CD8-positive, alpha-beta memory T cell (primary cell): ENCODE results near the gene MICU2. TPM values are rescaled to one million over a fixed set of nuclear protein-coding genes. Genes with fewer than 3 reads are reported as not detected.
A peak's percentile ranks its signal among the peaks of the same experiment; 100 is the strongest.

ENCODE experiments used
- CTCF ChIA-PET: fragments of 350-600 bp; sonication (Branson Sonifier 250); formaldehyde crosslinking; loops from one replicate; lab custom pipeline; 2021; ENCODE audit warnings: antibody characterized with exemption; lab: Charles Lee
- POLR2A ChIA-PET: fragments of 350-600 bp; sonication (Branson Sonifier 250); formaldehyde crosslinking; loops from one replicate; lab custom pipeline; 2021; ENCODE audit warnings: antibody characterized with exemption; lab: Charles Lee
- DNase-seq, 5 donors: peaks; one replicate each; pipeline versions ENCODE4 v3.0.0 to v3.0.0-alpha.2; 2020 to 2022; ENCODE audit warnings: mixed read lengths in 1 of 5
- H3K27ac ChIP-seq: one replicate; pipeline ENCODE4 v1.7.0; 2013; ENCODE audit warnings: low read depth, mild to moderate bottlenecking, low read length, moderate library complexity
- H3K27me3 ChIP-seq: 2 replicates; pipeline ENCODE4 v1.7.0; 2013; ENCODE audit warnings: low read length, mild to moderate bottlenecking; ENCODE audit not compliant: insufficient read depth, poor library complexity, severe bottlenecking
- H3K36me3 ChIP-seq: 2 replicates; pipeline ENCODE4 v1.7.0; 2013; ENCODE audit warnings: mild to moderate bottlenecking, low read length, moderate library complexity; ENCODE audit not compliant: insufficient read depth
- H3K4me1 ChIP-seq: 2 replicates; pipeline ENCODE4 v1.7.0; 2013; ENCODE audit warnings: mild to moderate bottlenecking, low read length, moderate library complexity; ENCODE audit not compliant: insufficient read depth
- H3K4me3 ChIP-seq: 2 replicates; pipeline ENCODE4 v1.7.0; 2013; ENCODE audit warnings: mild to moderate bottlenecking, low read length
- H3K9me3 ChIP-seq: 2 replicates; pipeline ENCODE4 v1.7.0; 2013; ENCODE audit warnings: mild to moderate bottlenecking, low read length
- H3K27ac Mint-ChIP-seq, 8 donors: one replicate each; pipeline ENCODE4 v1.8.0; 2020 to 2021; ENCODE audit warnings: mixed read lengths in 8 of 8, mild to moderate bottlenecking in 6 of 8, inconsistent platforms in 3 of 8, moderate library complexity in 3 of 8
- H3K27me3 Mint-ChIP-seq, 2 donors: one replicate each; pipeline ENCODE4 v1.8.0; 2020 to 2021; ENCODE audit warnings: mixed read lengths in 2 of 2, mild to moderate bottlenecking in 1 of 2, moderate library complexity in 1 of 2
- H3K36me3 Mint-ChIP-seq, 3 donors: one replicate each; pipeline ENCODE4 v1.8.0; 2020 to 2021; ENCODE audit warnings: mixed read lengths in 3 of 3, inconsistent platforms in 1 of 3, mild to moderate bottlenecking in 1 of 3
- H3K4me1 Mint-ChIP-seq, 3 donors: one replicate each; pipeline ENCODE4 v1.8.0; 2020 to 2021; ENCODE audit warnings: mixed read lengths in 3 of 3, inconsistent platforms in 1 of 3, mild to moderate bottlenecking in 1 of 3
- H3K4me3 Mint-ChIP-seq, 7 donors: one replicate each; pipeline ENCODE4 v1.8.0; 2020 to 2021; ENCODE audit warnings: mixed read lengths in 7 of 7, mild to moderate bottlenecking in 6 of 7, moderate library complexity in 4 of 7, inconsistent platforms in 2 of 7
- H3K9me3 Mint-ChIP-seq, 5 donors: one replicate each; pipeline ENCODE4 v1.8.0; 2020 to 2022; ENCODE audit warnings: mixed read lengths in 5 of 5, mild to moderate bottlenecking in 3 of 5, moderate library complexity in 2 of 5, inconsistent platforms in 1 of 5
- polyA plus RNA-seq: library from polyadenylated mRNA; unstranded; fragments of 300-500 nt; fragmentation: Illumina TruSeq; gene quantifications from one replicate; pipeline ENCODE4 v1.2.3, GENCODE V29; 2021
- total RNA-seq, 2 experiments: library from RNA; stranded (reverse); gene quantifications; one replicate each; pipeline ENCODE4 v1.2.3, GENCODE V29; 2021

The MICU2 gene
- total and polyA plus RNA-seq, 3 experiments from 2014 or later, result 36.0 to 47.6 (median 38.5) TPM

GRCh38 chr13:21625366-21625765, 21.4 kb upstream of the MICU2 start:
- DNase-seq, result peak in 1 of 5 donors; percentile 14
- Mint-ChIP-seq H3K4me1 (peaks cover 0 to 5% (median 0%) of the 10 kb centered on the region in 3 donors), H3K27me3 (peaks cover 3 to 4% of the 10 kb centered on the region in 2 donors), H3K4me3 (no peak overlapping the region), H3K36me3 (no peaks in the 10 kb centered on the region), H3K27ac (no peak overlapping the region), H3K9me3 (no peaks in the 10 kb centered on the region)
- Histone ChIP-seq H3K4me1 (no peaks in the 10 kb centered on the region), H3K27ac (no peak overlapping the region), H3K36me3 (no peaks in the 10 kb centered on the region), H3K9me3 (no peaks in the 10 kb centered on the region), H3K27me3 (peaks cover 3% of the 10 kb centered on the region), H3K4me3 (no peak overlapping the region)
- POLR2A ChIA-PET, result interaction anchor here (0.6 kb wide), 1 partner anchor 414 kb away, joined by 3 read pairs; no protein-coding TSS in a partner anchor
- CTCF ChIA-PET, result interaction anchor here (0.7 to 2.3 kb wide), 3 partner anchors 13 to 653 kb away, joined by 3 to 8 read pairs (median 4); no protein-coding TSS in a partner anchor

GRCh38 chr13:21620861-21621260, 16.9 kb upstream of the MICU2 start:
- POLR2A ChIA-PET, result no interaction called here
- H3K9me3 ChIP-seq, result no peaks in the 10 kb centered on the region
- peaks cover 3% of the 10 kb centered on the region for H3K27me3 ChIP-seq
- Mint-ChIP-seq H3K9me3 (no peaks in the 10 kb centered on the region), H3K27ac (peak overlapping the region in 1 of 8 donors; percentile 47), H3K4me1 (peaks cover 0 to 5% (median 0%) of the 10 kb centered on the region in 3 donors), H3K27me3 (peaks cover 9 to 27% of the 10 kb centered on the region in 2 donors), H3K4me3 (no peak overlapping the region), H3K36me3 (no peaks in the 10 kb centered on the region)
- no peak overlapping the region for H3K27ac ChIP-seq
- H3K4me1 ChIP-seq, result no peaks in the 10 kb centered on the region
- no peak for DNase-seq
- CTCF ChIA-PET, result interaction anchor here (1.0 kb wide), 1 partner anchor 17 kb away, joined by 4 read pairs; no protein-coding TSS in a partner anchor
- H3K36me3 ChIP-seq, result no peaks in the 10 kb centered on the region
- no peak overlapping the region for H3K4me3 ChIP-seq

GRCh38 chr13:21619633-21620220, 15.8 kb upstream of the MICU2 start:
- Histone ChIP-seq H3K4me1 (no peaks in the 10 kb centered on the region), H3K27ac (no peak overlapping the region), H3K9me3 (no peaks in the 10 kb centered on the region), H3K27me3 (peaks cover 3% of the 10 kb centered on the region), H3K4me3 (no peak overlapping the region), H3K36me3 (no peaks in the 10 kb centered on the region)
- H3K4me3 Mint-ChIP-seq, result no peak overlapping the region
- H3K27ac Mint-ChIP-seq, result no peak overlapping the region
- no peak for DNase-seq
- no peaks in the 10 kb centered on the region for H3K4me1 Mint-ChIP-seq
- no peaks in the 10 kb centered on the region for H3K36me3 Mint-ChIP-seq
- CTCF ChIA-PET, result interaction anchor here (1.0 kb wide), 1 partner anchor 19 kb away, joined by 4 read pairs; no protein-coding TSS in a partner anchor
- H3K27me3 Mint-ChIP-seq, result peaks cover 9 to 27% of the 10 kb centered on the region in 2 donors
- H3K9me3 Mint-ChIP-seq, result no peaks in the 10 kb centered on the region
- POLR2A ChIA-PET, result no interaction called here

GRCh38 chr13:21616880-21617279, 12.9 kb upstream of the MICU2 start:
- ChIA-PET POLR2A (interaction anchor here (1.1 kb wide), 1 partner anchor 13 kb away, joined by 5 read pairs; the partner anchor contains the start of gene MICU2), CTCF (no interaction called here)

GRCh38 chr13:21616205-21616866, 12.4 kb upstream of the MICU2 start:
- Histone ChIP-seq H3K27me3 (peaks cover 3% of the 10 kb centered on the region), H3K4me1 (no peaks in the 10 kb centered on the region), H3K27ac (no peak overlapping the region), H3K36me3 (no peaks in the 10 kb centered on the region), H3K4me3 (no peak overlapping the region), H3K9me3 (no peaks in the 10 kb centered on the region)
- H3K27ac Mint-ChIP-seq, result no peak overlapping the region
- DNase-seq, result no peak
- CTCF ChIA-PET, result interaction anchor here (1.1 kb wide), 1 partner anchor 22 kb away, joined by 4 read pairs; no protein-coding TSS in a partner anchor
- no peaks in the 10 kb centered on the region for H3K4me1 Mint-ChIP-seq
- H3K27me3 Mint-ChIP-seq, result peaks cover 10 to 44% of the 10 kb centered on the region in 2 donors
- no peak overlapping the region for H3K4me3 Mint-ChIP-seq
- POLR2A ChIA-PET, result interaction anchor here (1.1 kb wide), 1 partner anchor 12 kb away, joined by 5 read pairs; the partner anchor contains the start of gene MICU2
- H3K9me3 Mint-ChIP-seq, result no peaks in the 10 kb centered on the region
- H3K36me3 Mint-ChIP-seq, result no peaks in the 10 kb centered on the region

More at GRCh38 chr13:21616880-21617279, 12.9 kb upstream of the MICU2 start:
- Histone ChIP-seq H3K4me3 (no peak overlapping the region), H3K27ac (no peak overlapping the region), H3K9me3 (no peaks in the 10 kb centered on the region), H3K4me1 (no peaks in the 10 kb centered on the region), H3K36me3 (no peaks in the 10 kb centered on the region), H3K27me3 (peaks cover 3% of the 10 kb centered on the region)
- Mint-ChIP-seq H3K36me3 (no peaks in the 10 kb centered on the region), H3K27ac (no peak overlapping the region), H3K4me3 (no peak overlapping the region), H3K27me3 (peaks cover 8 to 43% of the 10 kb centered on the region in 2 donors), H3K9me3 (no peaks in the 10 kb centered on the region), H3K4me1 (no peaks in the 10 kb centered on the region)
- DNase-seq, result no peak

- Mint-ChIP-seq H3K4me3 (no peak overlapping the region), H3K36me3 (no peaks in the 10 kb centered on the region), H3K4me1 (no peaks in the 10 kb centered on the region), H3K27me3 (peaks cover 10 to 40% of the 10 kb centered on the region in 2 donors), H3K27ac (no peak overlapping the region), H3K9me3 (no peaks in the 10 kb centered on the region)
- no peak overlapping the region for H3K27ac ChIP-seq
- H3K4me3 ChIP-seq, result no peak overlapping the region
- ChIA-PET POLR2A (no interaction called here), CTCF (interaction anchor here (1.1 kb wide), 2 partner anchors 20 to 23 kb away, joined by 3 to 4 read pairs; no protein-coding TSS in a partner anchor)
- no peaks in the 10 kb centered on the region for H3K36me3 ChIP-seq
- DNase-seq, result no peak
- no peaks in the 10 kb centered on the region for H3K9me3 ChIP-seq
- H3K27me3 ChIP-seq, result no peaks in the 10 kb centered on the region
- H3K4me1 ChIP-seq, result no peaks in the 10 kb centered on the region
Measured at GRCh38 chr13:21615427-21615826, 11.5 kb upstream of the MICU2 start.

- ChIA-PET POLR2A (no interaction called here), CTCF (interaction anchor here (0.6 kb wide), 1 partner anchor 35 kb away, joined by 3 read pairs; no protein-coding TSS in a partner anchor)
- H3K36me3 Mint-ChIP-seq, result no peaks in the 10 kb centered on the region
- no peaks in the 10 kb centered on the region for H3K36me3 ChIP-seq
- no peak overlapping the region for H3K4me3 ChIP-seq
- H3K4me3 Mint-ChIP-seq, result no peak overlapping the region
- H3K9me3 ChIP-seq, result no peaks in the 10 kb centered on the region
- peaks cover 8 to 38% of the 10 kb centered on the region in 2 donors for H3K27me3 Mint-ChIP-seq
- H3K4me1 Mint-ChIP-seq, result no peaks in the 10 kb centered on the region
- H3K27ac ChIP-seq, result no peak overlapping the region
- H3K27me3 ChIP-seq, result no peaks in the 10 kb centered on the region
- no peaks in the 10 kb centered on the region for H3K9me3 Mint-ChIP-seq
- DNase-seq, result no peak
- no peaks in the 10 kb centered on the region for H3K4me1 ChIP-seq
- no peak overlapping the region for H3K27ac Mint-ChIP-seq
Measured at GRCh38 chr13:21613791-21614190, 9.8 kb upstream of the MICU2 start.

- Histone ChIP-seq H3K4me1 (no peaks in the 10 kb centered on the region), H3K27ac (no peak overlapping the region), H3K36me3 (no peaks in the 10 kb centered on the region), H3K9me3 (no peaks in the 10 kb centered on the region), H3K4me3 (no peak overlapping the region), H3K27me3 (no peaks in the 10 kb centered on the region)
- no peak overlapping the region for H3K4me3 Mint-ChIP-seq
- DNase-seq, result no peak
- no peak overlapping the region for H3K27ac Mint-ChIP-seq
- H3K27me3 Mint-ChIP-seq, result peaks cover 6 to 42% of the 10 kb centered on the region in 2 donors
- no peaks in the 10 kb centered on the region for H3K9me3 Mint-ChIP-seq
- no peaks in the 10 kb centered on the region for H3K4me1 Mint-ChIP-seq
- POLR2A ChIA-PET, result no interaction called here
- CTCF ChIA-PET, result no interaction called here
- no peaks in the 10 kb centered on the region for H3K36me3 Mint-ChIP-seq
Measured at GRCh38 chr13:21611385-21611784, 7.4 kb upstream of the MICU2 start.
